Neural cell (in vitro differentiated cells): ENCODE data around the gene AQP6.

ENCODE experiments used
- CTCF ChIP-seq: fragments of 450-650 bp; IDR thresholded peaks from 2 replicates; pipeline ENCODE4 v1.5.1; 2014; ENCODE audit warnings: antibody characterized with exemption, mild to moderate bottlenecking, moderate library complexity; ENCODE audit not compliant: poor library complexity, severe bottlenecking
- EP300 ChIP-seq: fragments of 450-650 bp; conservative IDR thresholded peaks from 2 replicates; pipeline ENCODE4 v1.6.1; 2014; ENCODE audit warnings: antibody characterized with exemption, mild to moderate bottlenecking, moderate library complexity; ENCODE audit not compliant: poor library complexity, severe bottlenecking
- EZH2 ChIP-seq: fragments of 200-600, 300-800 bp; shearing (Covaris generic), sonication (generic); IDR thresholded peaks from 2 replicates; pipeline ENCODE4 v1.6.1; 2014; ENCODE audit warnings: antibody characterized with exemption, low read length, borderline replicate concordance, mild to moderate bottlenecking; ENCODE audit not compliant: insufficient read depth, poor library complexity, severe bottlenecking
- MXI1 ChIP-seq: fragments of 450-650 bp; conservative IDR thresholded peaks from 2 replicates; pipeline ENCODE4 v1.6.1; 2014; ENCODE audit warnings: antibody characterized with exemption, mild to moderate bottlenecking; ENCODE audit not compliant: poor library complexity, severe bottlenecking
- POLR2AphosphoS5 ChIP-seq: IDR thresholded peaks from 2 replicates; pipeline ENCODE4 v1.6.1; 2012
- RAD21 ChIP-seq: fragments of 450-650 bp; conservative IDR thresholded peaks from 2 replicates; pipeline ENCODE4 v1.6.1; 2014; ENCODE audit warnings: antibody characterized with exemption, mild to moderate bottlenecking, moderate library complexity
- REST ChIP-seq: IDR thresholded peaks from 2 replicates; pipeline ENCODE4 v1.6.1; 2012; ENCODE audit warnings: borderline replicate concordance
- SMC3 ChIP-seq: fragments of 450-650 bp; conservative IDR thresholded peaks from 2 replicates; pipeline ENCODE4 v1.6.1; 2014; ENCODE audit warnings: antibody characterized with exemption, mild to moderate bottlenecking, moderate library complexity; ENCODE audit not compliant: poor library complexity
- TAF1 ChIP-seq: IDR thresholded peaks from 2 replicates; pipeline ENCODE4 v1.6.1; 2012; ENCODE audit warnings: low read depth

GRCh38 chr12:49961993-49962764 is 10.6 kb upstream of the AQP6 start:
- TF ChIP-seq SMC3 (no peak), CTCF (no peak), EZH2 (no peak), RAD21 (no peak), MXI1 (no peak), POLR2AphosphoS5 (no peak), REST (no peak), EP300 (no peak), TAF1 (no peak)
